Loucy (cell line): ENCODE measurements around the gene DQX1.

ENCODE experiments used
- H2AFZ ChIP-seq: fragments of 200-600 bp; sonication (generic); 2 replicates; pipeline ENCODE4 v1.6.0; 2016; ENCODE audit warnings: antibody characterized with exemption, mild to moderate bottlenecking, low read length, moderate library complexity
- H3F3A ChIP-seq: fragments of 200-600 bp; 2 replicates; pipeline ENCODE4 v1.6.0; 2016; ENCODE audit warnings: antibody characterized with exemption, low read depth, mild to moderate bottlenecking
- H3K27me3 ChIP-seq: fragments of 200-600 bp; sonication (generic); 2 replicates; pipeline ENCODE4 v1.6.1; 2014; ENCODE audit warnings: low read length, mild to moderate bottlenecking; ENCODE audit not compliant: insufficient read depth, poor library complexity, severe bottlenecking
- H3K36me3 ChIP-seq: fragments of 200-600 bp; sonication (generic); 2 replicates; pipeline ENCODE4 v1.6.1; 2016; ENCODE audit warnings: low read length; ENCODE audit not compliant: insufficient read depth
- H3K4me1 ChIP-seq: fragments of 200-600 bp; sonication (generic); 2 replicates; pipeline ENCODE4 v1.5.1; 2014; ENCODE audit warnings: low read length, mild to moderate bottlenecking; ENCODE audit not compliant: insufficient read depth, poor library complexity, severe bottlenecking
- H3K4me2 ChIP-seq: fragments of 200-600 bp; sonication (generic); 2 replicates; pipeline ENCODE4 v1.6.0; 2014; ENCODE audit warnings: antibody characterized with exemption, low read length, low read depth, mild to moderate bottlenecking; ENCODE audit not compliant: poor library complexity, severe bottlenecking
- H3K4me3 ChIP-seq: fragments of 200-600 bp; sonication (generic); 2 replicates; pipeline ENCODE4 v1.5.1; 2014; ENCODE audit warnings: low read length, mild to moderate bottlenecking, mixed read lengths; ENCODE audit not compliant: poor library complexity, severe bottlenecking
- H3K79me2 ChIP-seq: fragments of 200-600 bp; sonication (generic); 2 replicates; pipeline ENCODE4 v1.6.1; 2014; ENCODE audit warnings: low read length; ENCODE audit not compliant: insufficient read depth
- H3K9ac ChIP-seq: fragments of 200-600 bp; sonication (generic); 2 replicates; pipeline ENCODE4 v1.6.0; 2014; ENCODE audit warnings: mild to moderate bottlenecking, low read depth, low read length, moderate library complexity; ENCODE audit not compliant: poor library complexity, severe bottlenecking
- H3K9me2 ChIP-seq: fragments of 200-600 bp; sonication (generic); replicated peaks from 2 replicates; pipeline ENCODE4 v1.6.1; 2016; ENCODE audit warnings: low read depth, low read length, mixed read lengths
- H3K9me3 ChIP-seq: fragments of 200-600 bp; sonication (generic); 2 replicates; pipeline ENCODE4 v1.6.1; 2014; ENCODE audit warnings: mild to moderate bottlenecking, antibody characterized with exemption, low read length, low read depth; ENCODE audit not compliant: insufficient read depth
- H4K20me1 ChIP-seq: fragments of 200-600 bp; sonication (generic); 2 replicates; pipeline ENCODE4 v1.6.0; 2014; ENCODE audit warnings: antibody characterized with exemption, low read length, mild to moderate bottlenecking; ENCODE audit not compliant: insufficient read depth, poor library complexity, severe bottlenecking
- EZH2phosphoT487 ChIP-seq: fragments of 200-600 bp; IDR thresholded peaks from 2 replicates; pipeline ENCODE4 v1.6.1; 2018; ENCODE audit warnings: antibody characterized with exemption, mild to moderate bottlenecking, moderate library complexity, borderline replicate concordance
- TF ChIP-seq, protein P1 (sequence below): fragments of 200-600 bp; sonication (generic); conservative IDR thresholded peaks from 2 replicates; pipeline ENCODE4 v1.5.1; 2014; ENCODE audit warnings: mild to moderate bottlenecking, antibody characterized with exemption, low read length

DQX1 gene

GRCh38 chr2:74569686-74570085 lies 43.7 kb upstream of the DQX1 start:
- Histone ChIP-seq H3K36me3 (no peaks in the 10 kb centered on the region), H3K4me3 (no peak overlapping the region), H3K9me3 (no peaks in the 10 kb centered on the region), H4K20me1 (no peaks in the 10 kb centered on the region), H2AFZ (no peak overlapping the region), H3K4me2 (no peak overlapping the region), H3K4me1 (peaks cover 16% of the 10 kb centered on the region), H3K9me2 (no peaks in the 10 kb centered on the region), H3K9ac (no peak overlapping the region), H3K27me3 (no peaks in the 10 kb centered on the region), H3K79me2 (no peaks in the 10 kb centered on the region), H3F3A (peaks cover 7% of the 10 kb centered on the region; the same call in 1 of the 2 replicates)
- TF ChIP-seq, protein P1, sequence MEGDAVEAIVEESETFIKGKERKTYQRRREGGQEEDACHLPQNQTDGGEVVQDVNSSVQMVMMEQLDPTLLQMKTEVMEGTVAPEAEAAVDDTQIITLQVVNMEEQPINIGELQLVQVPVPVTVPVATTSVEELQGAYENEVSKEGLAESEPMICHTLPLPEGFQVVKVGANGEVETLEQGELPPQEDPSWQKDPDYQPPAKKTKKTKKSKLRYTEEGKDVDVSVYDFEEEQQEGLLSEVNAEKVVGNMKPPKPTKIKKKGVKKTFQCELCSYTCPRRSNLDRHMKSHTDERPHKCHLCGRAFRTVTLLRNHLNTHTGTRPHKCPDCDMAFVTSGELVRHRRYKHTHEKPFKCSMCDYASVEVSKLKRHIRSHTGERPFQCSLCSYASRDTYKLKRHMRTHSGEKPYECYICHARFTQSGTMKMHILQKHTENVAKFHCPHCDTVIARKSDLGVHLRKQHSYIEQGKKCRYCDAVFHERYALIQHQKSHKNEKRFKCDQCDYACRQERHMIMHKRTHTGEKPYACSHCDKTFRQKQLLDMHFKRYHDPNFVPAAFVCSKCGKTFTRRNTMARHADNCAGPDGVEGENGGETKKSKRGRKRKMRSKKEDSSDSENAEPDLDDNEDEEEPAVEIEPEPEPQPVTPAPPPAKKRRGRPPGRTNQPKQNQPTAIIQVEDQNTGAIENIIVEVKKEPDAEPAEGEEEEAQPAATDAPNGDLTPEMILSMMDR: no peak
- TF ChIP-seq EZH2phosphoT487: no peak

DNA sequence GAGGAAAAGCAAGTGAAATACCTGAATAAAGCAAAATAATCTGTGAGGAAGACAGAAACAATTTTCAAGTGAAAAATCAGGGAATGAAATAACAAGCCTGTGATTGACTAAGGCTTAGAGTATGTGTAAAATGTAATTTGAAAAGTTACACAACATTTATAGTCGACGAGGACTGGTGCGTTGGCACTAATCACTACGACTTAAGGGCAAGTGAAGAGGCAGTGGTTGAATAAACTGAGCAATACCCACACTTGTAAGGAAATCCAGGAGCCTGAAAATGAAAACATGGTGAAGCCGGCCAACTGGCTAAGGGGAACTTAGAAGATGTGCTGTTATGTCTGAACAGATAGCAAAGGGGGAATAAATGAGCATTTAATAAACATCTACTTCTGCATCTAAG lies 41.9 kb upstream of the DQX1 start:
- H3K4me3 ChIP-seq: no peak overlapping the region

GRCh38 chr2:74566754-74567085 lies 40.7 kb upstream of the DQX1 start:
- Histone ChIP-seq H3F3A (no peaks in the 10 kb centered on the region), H3K4me2 (no peak overlapping the region), H3K79me2 (no peaks in the 10 kb centered on the region), H2AFZ (no peak overlapping the region), H3K36me3 (no peaks in the 10 kb centered on the region), H3K9me3 (no peaks in the 10 kb centered on the region), H4K20me1 (no peaks in the 10 kb centered on the region), H3K27me3 (no peaks in the 10 kb centered on the region), H3K9me2 (no peaks in the 10 kb centered on the region), H3K4me1 (peaks cover 12% of the 10 kb centered on the region), H3K9ac (no peak overlapping the region), H3K4me3 (no peak overlapping the region)
- TF ChIP-seq, protein P1: no peak
- no peak for TF ChIP-seq EZH2phosphoT487

More for the DNA sequence above, 41.9 kb upstream of the DQX1 start:
- Histone ChIP-seq H3K79me2 (no peaks in the 10 kb centered on the region), H3K36me3 (no peaks in the 10 kb centered on the region), H2AFZ (no peak overlapping the region), H3K4me1 (peaks cover 3% of the 10 kb centered on the region), H3K4me2 (no peak overlapping the region), H3K27me3 (no peaks in the 10 kb centered on the region), H3F3A (no peaks in the 10 kb centered on the region), H3K9ac (no peak overlapping the region), H3K9me3 (no peaks in the 10 kb centered on the region), H4K20me1 (no peaks in the 10 kb centered on the region), H3K9me2 (no peaks in the 10 kb centered on the region)
- TF ChIP-seq, protein P1: no peak
- no peak for TF ChIP-seq EZH2phosphoT487
